Esophagus squamous epithelium (tissue), 4 donors: ENCODE data around the gene WDPCP.

Source experiments
- CTCF ChIP-seq, 6 experiments: fragments of 450-650 bp in 4 of 6; fragments of 200-600 bp in 2 of 6; sonication (generic) in 2 of 6; IDR thresholded peaks; one replicate each; pipeline ENCODE4 v1.5.1; 2016 to 2019; ENCODE audit warnings: antibody characterized with exemption in 6 of 6, mild to moderate bottlenecking in 4 of 6, moderate library complexity in 4 of 6
- POLR2A ChIP-seq, 4 donors: fragments of 450-650 bp; IDR thresholded peaks; one replicate each; pipeline ENCODE4 v1.6.1; 2017; ENCODE audit warnings: antibody characterized with exemption in 4 of 4, mild to moderate bottlenecking in 4 of 4, moderate library complexity in 3 of 4

GRCh38 chr2:63514237-63514716 lies 74.0 kb downstream of the WDPCP start:
- no peak for TF ChIP-seq POLR2A (IDR thresholded peaks at IDR 0.05)
- TF ChIP-seq CTCF (IDR thresholded peaks at IDR 0.05): no peak
